GM12878 (cell line): ENCODE measurements around the gene SHISA7. TPM values are rescaled to one million over a fixed set of nuclear protein-coding genes. Genes with fewer than 3 reads are reported as not detected.
A peak's percentile ranks its signal among the peaks of the same experiment; 100 is the strongest.

Experiments
- ATAC-seq: fragments of 200-7000 bp; cut with Tn5 transposase; 3 replicates; pipeline ENCODE4 v1.9.1; 2020; ENCODE audit warnings: mild to moderate bottlenecking, moderate library complexity
- BruUV-seq: library from RNA; stranded (reverse); fragments of 400-500 nt; replicated peaks from 2 replicates; lab custom pipeline; 2021; lab: Mats Ljungman, UMichigan
- CTCF ChIA-PET: fragments of 300-600 bp; sonication (Branson Sonifier 250); formaldehyde crosslinking; extraction: SDS; loops from one replicate; lab custom pipeline; 2021; ENCODE audit warnings: inconsistent platforms; lab: Yijun Ruan, JAX
- POLR2A ChIA-PET: fragments of 350-600 bp; formaldehyde crosslinking; extraction: SDS; loops from one replicate; lab custom pipeline; 2021; ENCODE audit warnings: inconsistent platforms; lab: Charles Lee
- RAD21 ChIA-PET: fragments of 300-600 bp; sonication (Branson Sonifier 250); formaldehyde crosslinking; loops from one replicate; lab custom pipeline; 2023; ENCODE audit warnings: antibody characterized with exemption; ENCODE audit not compliant: unreplicated experiment; lab: Charles Lee
- SMC1A ChIA-PET: fragments of 300-600 bp; sonication (Branson Sonifier 250); formaldehyde crosslinking; loops from one replicate; lab custom pipeline; 2023; ENCODE audit not compliant: unreplicated experiment, uncharacterized antibody; lab: Charles Lee
- DNase-seq: peaks from one replicate; pipeline ENCODE4 v3.0.0-alpha.2; 2011; ENCODE audit warnings: low read depth, low spot score
- FAIRE-seq: peaks from 3 replicates; lab custom pipeline; 2011; peaks lifted over from hg19 to GRCh38; lab: Jason Lieb, UNC
- H2AFZ ChIP-seq: 2 replicates; pipeline ENCODE4 v1.6.0; 2011; ENCODE audit warnings: low read depth, low read length, control low read depth; ENCODE audit not compliant: control insufficient read depth
- H3K27ac ChIP-seq: 2 replicates; pipeline ENCODE4 v1.5.1; 2011; ENCODE audit warnings: control low read depth; ENCODE audit not compliant: control insufficient read depth, insufficient read depth
- H3K27me3 ChIP-seq, 2 experiments: replicated peaks in 1 of 2; 2 replicates each; pipeline versions ENCODE4 v1.6.0 to v1.6.1; 2011; ENCODE audit warnings: low read length in 1 of 2; ENCODE audit not compliant: control insufficient read depth in 2 of 2, insufficient read depth in 2 of 2
- H3K36me3 ChIP-seq, 2 experiments: 2 replicates each; pipeline ENCODE4 v1.5.1; 2011; ENCODE audit warnings: low read length in 1 of 2; ENCODE audit not compliant: control insufficient read depth in 2 of 2, insufficient read depth in 2 of 2
- H3K4me1 ChIP-seq: 2 replicates; pipeline ENCODE4 v1.6.1; 2011; ENCODE audit warnings: mild to moderate bottlenecking, low read length, moderate library complexity, mixed read lengths; ENCODE audit not compliant: control insufficient read depth, insufficient read depth
- H3K4me2 ChIP-seq: 2 replicates; pipeline ENCODE4 v1.6.0; 2011; ENCODE audit warnings: control low read depth; ENCODE audit not compliant: control insufficient read depth, insufficient read depth
- H3K4me3 ChIP-seq: fragments of 200-600 bp; sonication (generic); 2 replicates; pipeline ENCODE4 v1.5.1; 2016
- H3K79me2 ChIP-seq: 2 replicates; pipeline ENCODE4 v1.6.0; 2011; ENCODE audit warnings: low read length; ENCODE audit not compliant: control insufficient read depth, insufficient read depth
- H3K9ac ChIP-seq: 2 replicates; pipeline ENCODE4 v1.8.0; 2011; ENCODE audit warnings: low read length, control low read depth, mixed read lengths; ENCODE audit not compliant: control insufficient read depth, insufficient read depth
- H3K9me3 ChIP-seq: replicated peaks from 3 replicates; pipeline ENCODE4 v1.5.1; 2011; ENCODE audit warnings: mild to moderate bottlenecking, low read length; ENCODE audit not compliant: control insufficient read depth, insufficient read depth
- H4K20me1 ChIP-seq: 2 replicates; pipeline ENCODE4 v1.6.0; 2011; ENCODE audit not compliant: control insufficient read depth, insufficient read depth
- ETV6 ChIP-seq, 2 experiments: fragments of 450-650 bp in 1 of 2; IDR thresholded peaks in 1 of 2; conservative IDR thresholded peaks in 1 of 2; 2 replicates each; pipeline ENCODE4 v1.6.1; 2014; ENCODE audit warnings: antibody characterized with exemption in 1 of 2, borderline replicate concordance in 1 of 2, low read depth in 1 of 2, mild to moderate bottlenecking in 1 of 2, moderate library complexity in 1 of 2
- IKZF2 ChIP-seq, 2 experiments: fragments of 450-650 bp; IDR thresholded peaks; 2 replicates each; pipeline ENCODE4 v1.6.1; 2017; ENCODE audit warnings: mild to moderate bottlenecking in 2 of 2, moderate library complexity in 2 of 2
- KAT2A ChIP-seq: conservative IDR thresholded peaks from 2 replicates; pipeline ENCODE4 v1.6.1; 2011; ENCODE audit warnings: low read depth, low read length; ENCODE audit not compliant: control insufficient read depth
- MEF2B ChIP-seq: fragments of 450-650 bp; IDR thresholded peaks from 2 replicates; pipeline ENCODE4 v1.6.1; 2018; ENCODE audit warnings: mild to moderate bottlenecking, moderate library complexity; ENCODE audit not compliant: partially characterized antibody, poor library complexity, severe bottlenecking
- MXI1 ChIP-seq: fragments of 150-350 bp; IDR thresholded peaks from 2 replicates; pipeline ENCODE4 v1.6.1; 2011; ENCODE audit warnings: low read depth, mild to moderate bottlenecking, inconsistent platforms, low read length, improper control_type of control experiment
- NFIC ChIP-seq: IDR thresholded peaks from 2 replicates; pipeline ENCODE4 v1.6.1; 2012; ENCODE audit warnings: low read depth, mild to moderate bottlenecking, inconsistent platforms, low read length, moderate library complexity
- NFYB ChIP-seq: IDR thresholded peaks from 2 replicates; pipeline ENCODE4 v1.6.1; 2011; ENCODE audit warnings: low read depth, mild to moderate bottlenecking, low read length, improper control_type of control experiment, moderate library complexity; ENCODE audit not compliant: insufficient read depth
- PAX8 ChIP-seq: fragments of 450-650 bp; IDR thresholded peaks from 2 replicates; pipeline ENCODE4 v1.6.1; 2017; ENCODE audit warnings: mild to moderate bottlenecking, moderate library complexity
- PBX3 ChIP-seq: IDR thresholded peaks from 2 replicates; pipeline ENCODE4 v1.6.1; 2011; ENCODE audit warnings: mild to moderate bottlenecking, low read depth, low read length, moderate library complexity; ENCODE audit not compliant: insufficient replicate concordance
- POU2F2 ChIP-seq: IDR thresholded peaks from 3 replicates; pipeline ENCODE4 v1.6.1; 2011; ENCODE audit warnings: low read depth, mild to moderate bottlenecking, low read length, borderline replicate concordance
- RUNX3 ChIP-seq: IDR thresholded peaks from 2 replicates; pipeline ENCODE4 v1.6.1; 2012; ENCODE audit warnings: low read length, inconsistent platforms
- SRF ChIP-seq, 2 experiments: IDR thresholded peaks; 2 replicates each; pipeline ENCODE4 v1.6.1; 2011; ENCODE audit warnings: low read depth in 2 of 2, low read length in 2 of 2, mild to moderate bottlenecking in 1 of 2, moderate library complexity in 1 of 2
- STAT1 ChIP-seq: fragments of 450-650 bp; conservative IDR thresholded peaks from 2 replicates; pipeline ENCODE4 v1.6.1; 2014; ENCODE audit warnings: antibody characterized with exemption, mild to moderate bottlenecking
- ZSCAN29 ChIP-seq: fragments of 450-650 bp; IDR thresholded peaks from 2 replicates; pipeline ENCODE4 v1.6.1; 2017; ENCODE audit warnings: mild to moderate bottlenecking, moderate library complexity
- WGBS: methylation state at CpG from one replicate; pipeline ENCODE4 v1.1.6; 2016; ENCODE audit warnings: low lambda C conversion rate; ENCODE audit not compliant: insufficient replicate concordance, insufficient coverage; ENCODE audit errors: missing lambda C conversion rate; 5-methylcytosine and 5-hydroxymethylcytosine counted together
- in situ Hi-C: fragments of 300-500 bp; cut with MboI; formaldehyde crosslinking; loops from 9 replicates; pipeline ENCODE4 v1.14.3; 2018; ENCODE audit warnings: mixed read lengths
- intact Hi-C: fragments of 100-400 bp; cut with micrococcal nuclease; formaldehyde crosslinking; loops from one replicate; pipeline ENCODE4 v1.14.2; 2022; ENCODE audit not compliant: unreplicated experiment
- polyA plus RNA-seq, 11 experiments: library from polyadenylated mRNA; depleted of rRNA in 4 of 11; unstranded in 6 of 11; stranded (reverse) in 5 of 11; fragments of >200 nt; fragmentation: Nextera tagmentation in 4 of 11; fragmentation: Illumina TruSeq in 1 of 11; extraction: Ambion mirVana in 4 of 11; extraction: Trizol in 1 of 11; gene quantifications; 1 replicate in 1 of 11; 2 replicates in 10 of 11; pipeline versions ENCODE4 v1.2.1 to v1.2.3, GENCODE V29; 2011 to 2016; ENCODE audit warnings: inconsistent platforms in 2 of 11, missing spikeins in 2 of 11, low read depth in 1 of 11
- total RNA-seq, 4 experiments: library from RNA; depleted of rRNA in 3 of 4; stranded (reverse); fragments of >200 nt in 3 of 4; fragmentation: Illumina TruSeq in 1 of 4; extraction: Trizol in 1 of 4; gene quantifications; 2 replicates each; pipeline versions ENCODE4 v1.2.1 to v1.2.3, GENCODE V29; 2013 to 2021

SHISA7 gene
- total and polyA plus RNA-seq, 10 of the 15 experiments (the other 5 are each of a cell fraction or from before 2014, with no cell fraction given): 0.03 TPM; not detected in 9

- H3K36me3 ChIP-seq: peaks cover 16 to 23% of the 10 kb centered on the region in 2 experiments; a peak in 3 of 4 replicates
- H3K4me2 ChIP-seq: peak overlapping the region; percentile 74
- RAD21 ChIA-PET: interaction anchor here (1.5 to 3.1 kb wide), 10 partner anchors 19 to 214 kb away, joined by 4 to 28 read pairs (median 6); partner anchors contain the start of genes FIZ1, KMT5C, PPP6R1 and UBE2S
- POLR2A ChIA-PET: interaction anchor here (0.5 to 3.1 kb wide), 14 partner anchors 15 to 269 kb away, joined by 3 to 26 read pairs (median 5); partner anchors contain the start of genes FIZ1, HSPBP1, KMT5C and PPP6R1
- SMC1A ChIA-PET: interaction anchor here (1.0 to 3.1 kb wide), 5 partner anchors 21 to 244 kb away, joined by 3 to 22 read pairs (median 3); partner anchors contain the start of gene KMT5C
- intact Hi-C loops: loop anchor here (5.0 to 10.0 kb wide), 3 partner anchors 83 to 770 kb away; partner anchors contain the start of gene PPP6R1
- DNase-seq: peak; percentile 88
- in situ Hi-C loops: no loop called here
- no peaks in the 10 kb centered on the region for H3K27me3 ChIP-seq
- H4K20me1 ChIP-seq: peaks cover 11% of the 10 kb centered on the region
- peak overlapping the region; percentile 77 for H3K9ac ChIP-seq
- H2AFZ ChIP-seq: peak overlapping the region; percentile 94
- under 1% methylated on average over 34 of the region's 34 CpGs for WGBS
- H3K27ac ChIP-seq: peak overlapping the region; percentile 89
- H3K79me2 ChIP-seq: peaks cover 39% of the 10 kb centered on the region
- peak; percentile 42 for TF ChIP-seq MEF2B
- no peak for TF ChIP-seq KAT2A
- TF ChIP-seq ZSCAN29: peak; percentile 92
- peak; percentile 16; the same call in 1 of the 3 replicates for TF ChIP-seq POU2F2
- no peak for TF ChIP-seq IKZF2 (IDR thresholded peaks at IDR 0.05)
- 0 out of 4 replicates have a peak, but pooled peaks of 1 of the 2 experiments have one; percentile 10 for TF ChIP-seq SRF (IDR thresholded peaks at IDR 0.05; ENCODE audit: low read depth in 2 of 2, low read length in 2 of 2)
- no peak for TF ChIP-seq NFIC
- peak; percentile 84 for TF ChIP-seq NFYB
- 0 out of 4 replicates have a peak, but pooled peaks of 1 of the 2 experiments have one; percentile 0 for TF ChIP-seq ETV6 (conservative IDR thresholded peaks at IDR 0.05 in 1 of 2, IDR thresholded peaks at IDR 0.05 in 1 of 2; ENCODE audit: borderline replicate concordance in 1 of 2, low read depth in 1 of 2)
- no peak for TF ChIP-seq PAX8
- no peak for TF ChIP-seq PBX3
- TF ChIP-seq STAT1: no peak
- peak; percentile 53; the same call in 1 of the 2 replicates for TF ChIP-seq RUNX3
- peak; percentile 21 for TF ChIP-seq MXI1
- TF ChIP-seq, all 136 proteins: peak for 8
- TSS peak; percentile 80 for BruUV-seq
- peak overlapping the region; percentile 64 for H3K4me3 ChIP-seq
- CTCF ChIA-PET: interaction anchor here (0.6 to 3.4 kb wide), 12 partner anchors 12 to 264 kb away, joined by 3 to 49 read pairs (median 4); partner anchors contain the start of genes HSPBP1, KMT5C, PPP6R1 and ZNF865
- no peaks in the 10 kb centered on the region for H3K9me3 ChIP-seq
- ATAC-seq: peak; percentile 88
- peak; percentile 98 for FAIRE-seq
- H3K4me1 ChIP-seq: peaks cover 28% of the 10 kb centered on the region
Observed at GRCh38 chr19:55384920-55385723, 58.0 kb downstream of the SHISA7 start.
